ENCODE measurements around the gene GPHA2. TPM values are rescaled to one million over a fixed set of nuclear protein-coding genes. Genes with fewer than 3 reads are reported as not detected.

The GPHA2 gene
- polyA plus RNA-seq, 3 donors: 1.5 to 1.7 (median 1.6) TPM

DNA sequence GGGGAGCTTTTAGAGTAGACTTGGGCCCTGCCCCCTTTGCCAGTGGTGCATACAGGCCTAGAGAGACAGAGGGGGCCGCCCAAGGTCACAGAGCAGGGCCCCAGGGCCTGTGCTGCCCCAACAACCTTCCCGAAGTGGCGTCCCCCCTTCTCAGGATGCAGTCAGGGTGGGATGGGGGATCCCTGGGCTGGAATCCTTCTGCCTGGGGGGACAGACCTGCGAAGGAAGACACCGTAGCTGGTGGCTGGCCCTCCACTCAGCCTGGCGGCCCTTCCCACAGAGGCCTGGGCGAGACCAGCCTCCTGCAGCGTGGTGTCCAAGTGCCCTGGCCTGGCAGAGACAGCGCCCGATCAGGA is 42.9 kb downstream of the GPHA2 start:
- no peak for DNase-seq (ENCODE audit: low read depth in 3 of 3, low spot score in 2 of 3)

DNA sequence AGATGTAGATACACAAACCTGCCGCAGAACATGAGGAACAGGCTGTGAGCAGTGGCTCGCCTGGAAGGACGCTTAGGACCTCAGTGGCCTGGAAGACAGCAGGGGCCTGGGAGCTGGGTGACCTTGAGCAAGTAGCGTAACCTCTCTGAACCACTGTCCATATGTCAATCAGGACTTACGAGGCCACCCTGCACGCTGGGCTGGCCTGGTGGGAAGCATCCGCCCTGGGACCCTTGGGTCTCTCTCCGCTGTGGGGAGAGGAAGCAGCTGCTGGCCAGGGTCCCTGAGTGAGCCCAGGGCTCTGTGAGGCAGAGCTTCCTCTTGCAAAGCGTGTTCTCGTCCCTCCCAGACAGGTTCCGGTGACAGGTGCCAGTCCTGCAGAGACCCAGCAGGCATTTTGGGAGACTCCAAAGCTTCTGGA is 43.3 kb downstream of the GPHA2 start:
- no peak for DNase-seq (ENCODE audit: low read depth in 3 of 3, low spot score in 2 of 3)

DNA sequence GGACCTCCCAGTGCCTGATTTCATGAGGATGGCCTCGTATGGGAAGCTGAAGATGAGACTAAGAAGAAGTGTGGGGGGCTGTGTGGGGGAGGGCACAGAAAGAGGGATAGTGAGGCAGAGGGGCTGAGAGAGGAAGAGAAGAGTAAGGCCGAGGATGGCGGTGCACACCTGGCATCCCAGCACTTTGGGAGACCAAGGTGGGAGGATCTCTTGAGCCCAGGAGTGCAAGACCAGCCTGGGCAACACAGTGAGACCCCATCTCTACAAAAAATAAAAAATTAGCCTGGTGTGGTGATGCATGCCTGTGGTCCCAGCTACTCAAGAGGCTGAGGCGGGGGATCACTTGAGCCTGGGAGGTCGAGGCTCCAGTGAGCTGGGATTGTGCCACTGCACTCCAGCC is 43.8 kb downstream of the GPHA2 start:
- DNase-seq (ENCODE audit: low read depth in 3 of 3, low spot score in 2 of 3): no peak

GRCh38 chr11:64891215-64891848 is 44.4 kb downstream of the GPHA2 start:
- no peak for DNase-seq (ENCODE audit: low read depth in 3 of 3, low spot score in 2 of 3)

- DNase-seq (ENCODE audit: low read depth in 3 of 3, low spot score in 2 of 3): no peak
These were observed 45.2 kb downstream of the GPHA2 start for GRCh38 chr11:64890522-64890939.

DNA sequence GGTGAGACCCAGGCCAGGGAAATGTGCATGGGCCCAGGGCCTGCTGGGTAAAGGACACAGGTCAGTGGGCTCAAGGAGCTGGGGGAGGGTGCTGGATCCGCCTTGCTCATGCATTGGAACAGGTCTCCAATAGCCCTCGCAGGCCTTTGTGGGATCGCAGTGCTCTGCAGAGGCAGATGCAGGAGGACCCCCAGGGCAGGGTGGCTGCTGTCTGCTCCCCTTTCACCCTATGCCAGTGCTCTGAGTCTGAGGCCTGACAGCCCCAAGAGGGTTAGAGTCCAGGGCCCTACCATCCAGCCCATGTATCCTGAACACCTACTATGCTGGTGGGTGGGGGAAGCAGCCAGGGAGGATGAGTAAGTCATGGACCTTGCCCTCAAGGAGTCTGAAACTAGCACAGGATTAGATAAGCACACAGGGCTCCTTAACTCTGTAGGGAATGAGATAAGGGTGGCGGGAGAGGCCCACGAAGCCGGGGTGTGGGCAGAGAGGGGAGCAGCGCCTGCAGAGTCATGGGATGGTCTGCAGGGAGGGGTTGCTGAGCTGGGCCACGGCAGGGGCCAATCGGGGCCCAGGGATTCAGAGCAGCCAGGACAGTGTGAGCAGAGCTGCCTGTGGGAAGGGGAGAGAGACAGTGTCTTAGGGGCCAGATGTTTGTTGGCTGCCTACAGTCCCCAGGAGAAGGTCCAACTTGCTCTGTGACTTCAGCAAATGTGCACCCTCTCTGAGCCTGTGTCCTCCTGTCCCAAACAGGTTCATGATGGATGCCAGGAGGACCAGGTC is 46.8 kb downstream of the GPHA2 start:
- DNase-seq (ENCODE audit: low read depth in 3 of 3, low spot score in 2 of 3): no peak

DNA sequence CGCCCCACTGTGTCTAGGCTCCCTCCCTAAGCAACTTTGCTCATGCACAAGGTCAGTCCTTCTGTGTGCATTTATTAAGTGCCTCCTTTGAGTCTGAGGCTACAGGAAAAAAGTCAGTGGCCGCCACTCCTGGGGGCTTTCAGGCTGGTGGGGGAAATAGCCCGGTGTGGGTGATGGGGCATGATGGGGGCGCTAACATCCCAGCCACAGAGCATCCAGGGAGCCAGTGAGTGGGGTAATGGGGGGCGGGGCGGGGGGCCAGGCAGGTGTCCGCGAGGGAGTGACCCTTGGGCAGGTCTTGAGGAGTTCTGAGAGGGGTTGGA is 47.3 kb downstream of the GPHA2 start:
- DNase-seq (ENCODE audit: low read depth in 3 of 3, low spot score in 2 of 3): no peak

- no peak for DNase-seq (ENCODE audit: low read depth in 3 of 3, low spot score in 2 of 3)
These were observed 47.8 kb downstream of the GPHA2 start for GRCh38 chr11:64887757-64888405.

- no peak for DNase-seq (ENCODE audit: low read depth in 3 of 3, low spot score in 2 of 3)
These were observed 48.4 kb downstream of the GPHA2 start for GRCh38 chr11:64887234-64887756.

GRCh38 chr11:64885367-64886286 is 50.1 kb downstream of the GPHA2 start:
- no peak for DNase-seq (ENCODE audit: low read depth in 3 of 3, low spot score in 2 of 3)

Other genes with a start within 250 kb of the GPHA2 start
- gene NRXN2, start 212.7 kb downstream of the GPHA2 start, polyA plus RNA-seq (ENCODE audit: insufficient read length in 3 of 3): 10 to 100 TPM; 11.7 to 12.1 (median 12.0) TPM
- 1 to 10 TPM; 3.1 to 4.2 (median 3.8) TPM for gene RASGRP2, start 191.8 kb downstream of the GPHA2 start, polyA plus RNA-seq (ENCODE audit: insufficient read length in 3 of 3)
- 1 to 10 TPM; 1.1 to 2.6 (median 2.4) TPM for gene PYGM, start 175.9 kb downstream of the GPHA2 start, polyA plus RNA-seq (ENCODE audit: insufficient read length in 3 of 3)
- gene SF1, start 157.4 kb downstream of the GPHA2 start, polyA plus RNA-seq (ENCODE audit: insufficient read length in 3 of 3): 100 to 1,000 TPM; 308 to 338 (median 314) TPM
- gene MAP4K2, start 132.7 kb downstream of the GPHA2 start, polyA plus RNA-seq (ENCODE audit: insufficient read length in 3 of 3): 10 to 100 TPM; 17.0 to 18.5 (median 18.5) TPM
- 10 to 100 TPM; 30.0 to 33.6 (median 30.7) TPM for gene MEN1, start 125.3 kb downstream of the GPHA2 start, polyA plus RNA-seq (ENCODE audit: insufficient read length in 3 of 3)
- gene CDC42BPG, start 91.2 kb downstream of the GPHA2 start, polyA plus RNA-seq (ENCODE audit: insufficient read length in 3 of 3): 1 to 10 TPM; 4.3 to 5.1 (median 4.3) TPM
- 10 to 100 TPM; 44.6 to 63.5 (median 49.4) TPM for gene EHD1, start 57.3 kb downstream of the GPHA2 start, polyA plus RNA-seq (ENCODE audit: insufficient read length in 3 of 3)
- 10 to 100 TPM; 12.8 to 14.0 (median 13.2) TPM for gene ATG2A, start 18.7 kb downstream of the GPHA2 start, polyA plus RNA-seq (ENCODE audit: insufficient read length in 3 of 3)
- gene PPP2R5B, start 11.2 kb downstream of the GPHA2 start, polyA plus RNA-seq (ENCODE audit: insufficient read length in 3 of 3): 10 to 100 TPM; 14.3 to 16.3 (median 16.0) TPM
- 1 to 10 TPM in 1 of 3 donors, under 1 TPM in 2; 0.57 to 1.2 (median 0.67) TPM for gene MAJIN, start 36.2 kb upstream of the GPHA2 start, polyA plus RNA-seq (ENCODE audit: insufficient read length in 3 of 3)
- 1 to 10 TPM; 2.7 to 3.1 (median 3.0) TPM for gene BATF2, start 61.1 kb upstream of the GPHA2 start, polyA plus RNA-seq (ENCODE audit: insufficient read length in 3 of 3)
- gene ARL2, start 78.3 kb upstream of the GPHA2 start, polyA plus RNA-seq (ENCODE audit: insufficient read length in 3 of 3): 10 to 100 TPM; 51.5 to 64.4 (median 54.5) TPM
- gene SNX15, start 91.5 kb upstream of the GPHA2 start, polyA plus RNA-seq (ENCODE audit: insufficient read length in 3 of 3): 10 to 100 TPM; 22.9 to 29.1 (median 26.9) TPM
- gene SAC3D1, start 105.3 kb upstream of the GPHA2 start, polyA plus RNA-seq (ENCODE audit: insufficient read length in 3 of 3): 10 to 100 TPM in 2 of 3 donors, 1 to 10 TPM in 1; 9.9 to 12.8 (median 10.6) TPM
- 10 to 100 TPM; 10.7 to 13.0 (median 12.9) TPM for gene NAALADL1, start 122.7 kb upstream of the GPHA2 start, polyA plus RNA-seq (ENCODE audit: insufficient read length in 3 of 3)
- 10 to 100 TPM; 17.8 to 18.4 (median 18.0) TPM for gene CDCA5, start 148.1 kb upstream of the GPHA2 start, polyA plus RNA-seq (ENCODE audit: insufficient read length in 3 of 3)
- gene ZFPL1, start 148.3 kb upstream of the GPHA2 start, polyA plus RNA-seq (ENCODE audit: insufficient read length in 3 of 3): 10 to 100 TPM; 25.2 to 28.2 (median 27.3) TPM
- 100 to 1,000 TPM in 2 of 3 donors, 10 to 100 TPM in 1; 96.9 to 104 (median 101) TPM for gene VPS51, start 160.3 kb upstream of the GPHA2 start, polyA plus RNA-seq (ENCODE audit: insufficient read length in 3 of 3)
- 10 to 100 TPM; 68.6 to 89.4 (median 70.8) TPM for gene TM7SF2, start 176.0 kb upstream of the GPHA2 start, polyA plus RNA-seq (ENCODE audit: insufficient read length in 3 of 3)
- 1 to 10 TPM; 4.6 to 6.0 (median 5.0) TPM for gene ZNHIT2, start 181.8 kb upstream of the GPHA2 start, polyA plus RNA-seq (ENCODE audit: insufficient read length in 3 of 3)
- 100 to 1,000 TPM; 585 to 654 (median 621) TPM for gene FAU, start 186.2 kb upstream of the GPHA2 start, polyA plus RNA-seq (ENCODE audit: insufficient read length in 3 of 3)
- gene MRPL49, start 186.4 kb upstream of the GPHA2 start, polyA plus RNA-seq (ENCODE audit: insufficient read length in 3 of 3): 10 to 100 TPM; 58.6 to 62.2 (median 59.5) TPM
- 10 to 100 TPM; 44.8 to 46.9 (median 45.6) TPM for gene SYVN1, start 198.6 kb upstream of the GPHA2 start, polyA plus RNA-seq (ENCODE audit: insufficient read length in 3 of 3)
- gene SPDYC, start 234.3 kb upstream of the GPHA2 start, polyA plus RNA-seq (ENCODE audit: insufficient read length in 3 of 3): not detected
- gene CAPN1, start 246.0 kb upstream of the GPHA2 start, polyA plus RNA-seq (ENCODE audit: insufficient read length in 3 of 3): 100 to 1,000 TPM in 1 of 3 donors, 10 to 100 TPM in 2; 73.4 to 102 (median 83.1) TPM